Erythroblast (primary cell): ENCODE measurements around the gene KBTBD12.

ENCODE experiments used
- GATA1 ChIP-seq: IDR thresholded peaks from 2 replicates; pipeline ENCODE4 v1.6.1; 2011; ENCODE audit warnings: low read depth, mild to moderate bottlenecking, control low read depth, low read length, moderate library complexity
- POLR2A ChIP-seq: IDR thresholded peaks from 2 replicates; pipeline ENCODE4 v1.6.1; 2011; ENCODE audit warnings: mild to moderate bottlenecking, low read length

DNA sequence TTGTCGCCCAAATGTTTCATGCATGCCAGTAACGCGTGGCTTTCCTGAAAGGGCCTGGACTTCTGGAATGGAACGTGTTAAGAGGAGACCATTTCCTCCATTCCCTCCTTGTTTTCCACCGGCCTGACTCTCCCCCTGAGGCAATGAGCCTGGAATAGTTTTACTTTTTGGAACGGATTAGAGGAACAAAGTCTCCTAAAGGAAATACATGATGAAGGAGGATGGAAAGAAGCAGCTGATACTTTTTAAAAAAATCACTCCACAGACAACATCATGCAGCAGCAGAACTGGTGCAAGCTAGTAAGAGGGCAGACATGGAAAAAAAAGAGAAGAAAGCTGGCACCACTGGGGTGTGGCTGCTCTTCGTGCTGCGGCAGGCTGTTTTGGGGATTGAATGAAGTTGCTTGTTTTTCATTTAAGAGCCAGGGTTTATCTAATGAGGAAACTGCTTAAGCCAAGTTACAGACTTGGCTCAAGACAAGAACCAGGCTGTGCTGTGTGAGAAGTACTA, 3.6 kb upstream of the KBTBD12 start:
- TF ChIP-seq POLR2A (no peak), GATA1 (no peak)
